Measurements from ENCODE around the gene ARID1B. TPM values are rescaled to one million over a fixed set of nuclear protein-coding genes. Genes with fewer than 3 reads are reported as not detected.

The ARID1B gene
- total and polyA plus RNA-seq, 4 donors = 49.8 to 90.9 (median 59.0) TPM

DNA sequence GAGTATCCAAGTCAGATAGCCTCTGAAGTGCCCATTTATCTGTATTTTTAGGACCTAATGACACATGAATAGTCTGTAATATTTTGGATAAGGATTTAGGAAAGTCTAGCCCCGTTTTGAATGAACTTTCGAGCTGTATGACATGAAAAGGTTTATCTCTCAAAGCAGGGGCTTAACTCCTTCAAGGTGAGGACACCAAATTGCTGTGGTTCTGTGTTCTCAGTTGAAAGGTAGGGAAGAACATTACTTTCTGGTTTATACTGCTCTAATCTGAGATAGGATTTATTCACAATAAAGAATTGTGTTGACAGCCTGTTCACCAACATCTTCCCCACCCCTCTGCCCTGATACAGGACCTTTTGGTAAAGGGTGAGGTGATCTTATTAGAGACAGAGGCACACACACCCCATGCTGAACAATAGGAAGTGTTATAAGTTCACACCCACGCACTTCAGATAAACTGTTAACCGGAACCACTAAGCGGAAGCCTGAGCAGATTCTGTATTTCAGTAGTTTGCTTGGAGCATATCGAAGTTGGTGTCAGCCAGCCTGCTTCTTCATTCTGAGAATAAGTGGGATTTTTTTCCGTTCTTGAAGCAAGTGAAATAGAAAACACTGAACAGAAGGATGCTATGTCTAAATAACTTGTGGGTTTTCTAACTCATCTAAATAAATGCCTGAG, 322.9 kb downstream of the ARID1B start:
- 97% methylated on average over 4 of the region's 7 CpGs for WGBS (ENCODE audit: insufficient coverage)
- H3K4me3 ChIP-seq (ENCODE audit: low read depth, low read length) = no peak overlapping the region

DNA sequence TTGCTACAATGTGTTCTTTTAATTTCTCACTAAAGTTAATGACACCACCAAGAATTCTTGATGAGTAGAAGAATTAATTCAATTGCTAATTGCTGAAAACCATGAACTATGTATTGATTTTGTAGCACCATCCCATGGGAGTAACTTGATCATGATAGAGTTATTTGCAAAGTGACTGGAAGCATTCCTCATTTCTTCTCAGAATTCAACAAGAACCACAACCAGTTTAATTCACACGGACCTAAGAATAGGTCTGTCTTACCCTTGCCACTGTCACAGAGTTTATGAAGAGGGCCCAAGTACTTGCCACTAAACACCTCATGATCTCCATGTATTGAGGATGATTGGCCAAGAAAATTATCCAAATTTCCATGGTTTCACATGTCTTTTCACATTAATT, 324.0 kb downstream of the ARID1B start:
- no peaks in the 10 kb centered on the region for H3K9me3 ChIP-seq (ENCODE audit: control insufficient read depth, insufficient read depth, low read length)
- no peak overlapping the region for H3K27ac ChIP-seq (ENCODE audit: low read depth, low read length)
- H3K4me1 ChIP-seq (ENCODE audit: control insufficient read depth, insufficient read depth, low read length) = peaks cover 5% of the 10 kb centered on the region
- H3K36me3 ChIP-seq (ENCODE audit: control insufficient read depth, insufficient read depth, low read length) = peaks cover 3% of the 10 kb centered on the region
- H3K4me3 ChIP-seq (ENCODE audit: low read depth, low read length) = no peak overlapping the region
- H3K27me3 ChIP-seq (ENCODE audit: control insufficient read depth, insufficient read depth, low read length) = no peaks in the 10 kb centered on the region
- WGBS (ENCODE audit: insufficient coverage) = no CpG with 5 or more reads among the region's 1 CpG
- DNase-seq (ENCODE audit: low read depth in 4 of 6, low spot score in 6 of 6) = no peak

More for the DNA sequence above, 322.9 kb downstream of the ARID1B start:
- DNase-seq (ENCODE audit: low read depth in 4 of 6, low spot score in 6 of 6) = peak in 1 of 6 donors; percentile 40
- H3K27ac ChIP-seq (ENCODE audit: low read depth, low read length) = no peak overlapping the region
- H3K4me1 ChIP-seq (ENCODE audit: control insufficient read depth, insufficient read depth, low read length) = peaks cover 9% of the 10 kb centered on the region
- H3K9me3 ChIP-seq (ENCODE audit: control insufficient read depth, insufficient read depth, low read length) = no peaks in the 10 kb centered on the region
- peaks cover 5% of the 10 kb centered on the region for H3K36me3 ChIP-seq (ENCODE audit: control insufficient read depth, insufficient read depth, low read length)
- no peaks in the 10 kb centered on the region for H3K27me3 ChIP-seq (ENCODE audit: control insufficient read depth, insufficient read depth, low read length)

DNA sequence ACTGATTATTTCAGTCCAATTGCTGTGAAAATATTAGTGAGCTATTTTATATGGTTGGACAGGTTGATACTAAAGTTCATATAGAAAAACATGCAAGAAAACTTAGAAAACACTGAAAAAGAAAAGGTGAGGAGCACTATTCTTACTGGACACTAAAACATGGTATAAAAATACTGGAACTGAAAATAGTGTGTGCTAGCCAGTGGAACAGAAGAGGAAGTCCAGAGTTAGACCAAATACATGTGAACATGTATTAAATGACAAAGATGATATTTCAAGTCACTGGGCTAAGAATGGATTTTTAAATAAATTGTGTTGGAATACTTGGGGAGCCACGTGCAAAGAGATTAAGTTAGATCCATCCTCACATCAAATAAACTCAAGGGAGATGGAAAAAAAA, 327.6 kb downstream of the ARID1B start:
- Histone ChIP-seq H3K27ac (ENCODE audit: low read depth, low read length) (no peak overlapping the region), H3K4me1 (ENCODE audit: control insufficient read depth, insufficient read depth, low read length) (peaks cover 5% of the 10 kb centered on the region), H3K9me3 (ENCODE audit: control insufficient read depth, insufficient read depth, low read length) (no peaks in the 10 kb centered on the region), H3K36me3 (ENCODE audit: control insufficient read depth, insufficient read depth, low read length) (no peaks in the 10 kb centered on the region), H3K27me3 (ENCODE audit: control insufficient read depth, insufficient read depth, low read length) (no peaks in the 10 kb centered on the region), H3K4me3 (ENCODE audit: low read depth, low read length) (no peak overlapping the region)
- no peak for DNase-seq (ENCODE audit: low read depth in 4 of 6, low spot score in 6 of 6)
- WGBS (ENCODE audit: insufficient coverage) = no CpG with 5 or more reads among the region's 1 CpG

DNA sequence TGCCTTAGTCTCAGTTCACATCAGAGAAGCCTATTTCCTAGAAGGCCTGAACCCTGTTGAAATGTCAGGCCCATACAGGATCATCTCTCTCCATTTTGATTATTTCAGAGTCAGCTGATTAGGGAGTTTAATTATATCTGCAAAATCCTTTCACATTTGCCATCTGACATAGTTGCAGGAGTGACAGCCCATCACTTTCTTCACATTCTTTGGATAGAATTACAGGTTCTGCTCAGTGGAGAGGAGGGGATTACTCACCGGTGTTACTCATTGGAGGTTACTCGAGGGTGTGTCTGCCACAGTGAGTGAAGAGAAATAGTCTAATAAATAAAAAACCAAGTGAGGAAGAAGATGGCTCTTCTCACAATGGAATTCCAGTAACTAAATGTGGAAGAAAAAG, 329.3 kb downstream of the ARID1B start:
- 79% methylated on average over 2 of the region's 2 CpGs for WGBS (ENCODE audit: insufficient coverage)
- DNase-seq (ENCODE audit: low read depth in 4 of 6, low spot score in 6 of 6) = no peak

GRCh38 chr6:157107571-157107914, 330.4 kb downstream of the ARID1B start:
- H3K4me1 ChIP-seq (ENCODE audit: control insufficient read depth, insufficient read depth, low read length) = peaks cover 5% of the 10 kb centered on the region
- no peak overlapping the region for H3K27ac ChIP-seq (ENCODE audit: low read depth, low read length)
- no CpG with 5 or more reads among the region's 4 CpGs for WGBS (ENCODE audit: insufficient coverage)
- H3K4me3 ChIP-seq (ENCODE audit: low read depth, low read length) = no peak overlapping the region
- no peaks in the 10 kb centered on the region for H3K9me3 ChIP-seq (ENCODE audit: control insufficient read depth, insufficient read depth, low read length)
- H3K36me3 ChIP-seq (ENCODE audit: control insufficient read depth, insufficient read depth, low read length) = no peaks in the 10 kb centered on the region
- H3K27me3 ChIP-seq (ENCODE audit: control insufficient read depth, insufficient read depth, low read length) = no peaks in the 10 kb centered on the region
- DNase-seq (ENCODE audit: low read depth in 4 of 6, low spot score in 6 of 6) = no peak

More for the DNA sequence above, 329.3 kb downstream of the ARID1B start:
- H3K27ac ChIP-seq (ENCODE audit: low read depth, low read length) = no peak overlapping the region
- H3K4me3 ChIP-seq (ENCODE audit: low read depth, low read length) = no peak overlapping the region
- no peaks in the 10 kb centered on the region for H3K27me3 ChIP-seq (ENCODE audit: control insufficient read depth, insufficient read depth, low read length)
- H3K36me3 ChIP-seq (ENCODE audit: control insufficient read depth, insufficient read depth, low read length) = no peaks in the 10 kb centered on the region
- H3K4me1 ChIP-seq (ENCODE audit: control insufficient read depth, insufficient read depth, low read length) = peaks cover 5% of the 10 kb centered on the region
- no peaks in the 10 kb centered on the region for H3K9me3 ChIP-seq (ENCODE audit: control insufficient read depth, insufficient read depth, low read length)

DNA sequence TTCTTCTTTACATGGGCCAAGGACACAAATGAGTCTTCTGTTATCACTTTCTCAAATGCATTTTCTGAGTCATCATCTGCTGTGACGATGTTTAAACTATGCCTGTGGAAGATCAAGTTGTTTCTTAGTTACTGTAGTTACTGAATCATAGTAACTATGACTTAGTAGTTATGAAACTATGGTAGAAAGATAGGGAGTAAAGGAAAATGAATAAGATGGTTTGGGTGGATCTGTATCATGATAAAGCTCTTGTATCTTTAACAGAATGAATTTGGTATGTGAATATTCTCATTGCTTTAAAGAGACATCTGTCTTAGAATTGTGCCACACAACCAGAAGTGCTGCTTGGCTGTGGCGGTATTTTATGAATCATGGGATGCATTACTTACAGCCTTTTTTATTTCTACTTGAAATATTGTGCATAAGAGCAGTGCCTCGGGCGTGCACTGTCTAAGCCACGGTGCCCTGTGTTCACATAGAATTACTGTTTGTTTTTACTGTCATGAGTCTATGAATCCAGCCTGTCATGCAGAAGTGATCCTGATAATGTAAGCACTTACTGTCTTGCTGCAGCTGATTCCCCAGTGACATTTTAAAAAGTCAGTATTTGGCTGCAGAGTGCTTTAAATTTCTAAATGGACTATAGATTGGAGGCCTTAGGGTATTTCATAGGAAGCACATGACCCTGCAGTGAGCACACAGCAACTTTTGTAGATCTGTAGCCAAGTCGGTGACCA, 330.9 kb downstream of the ARID1B start:
- WGBS (ENCODE audit: insufficient coverage) = 78% methylated on average over 3 of the region's 6 CpGs
- Histone ChIP-seq H3K27ac (ENCODE audit: low read depth, low read length) (no peak overlapping the region), H3K27me3 (ENCODE audit: control insufficient read depth, insufficient read depth, low read length) (no peaks in the 10 kb centered on the region), H3K9me3 (ENCODE audit: control insufficient read depth, insufficient read depth, low read length) (no peaks in the 10 kb centered on the region), H3K4me1 (ENCODE audit: control insufficient read depth, insufficient read depth, low read length) (peaks cover 5% of the 10 kb centered on the region), H3K36me3 (ENCODE audit: control insufficient read depth, insufficient read depth, low read length) (no peaks in the 10 kb centered on the region), H3K4me3 (ENCODE audit: low read depth, low read length) (no peak overlapping the region)
- DNase-seq (ENCODE audit: low read depth in 4 of 6, low spot score in 6 of 6) = peak in 2 of 6 donors; percentile 57 to 70

GRCh38 chr6:157108923-157109322, 331.7 kb downstream of the ARID1B start:
- Histone ChIP-seq H3K4me3 (ENCODE audit: low read depth, low read length) (no peak overlapping the region), H3K36me3 (ENCODE audit: control insufficient read depth, insufficient read depth, low read length) (no peaks in the 10 kb centered on the region), H3K4me1 (ENCODE audit: control insufficient read depth, insufficient read depth, low read length) (peaks cover 5% of the 10 kb centered on the region), H3K27ac (ENCODE audit: low read depth, low read length) (peak overlapping the region; percentile 22), H3K9me3 (ENCODE audit: control insufficient read depth, insufficient read depth, low read length) (no peaks in the 10 kb centered on the region), H3K27me3 (ENCODE audit: control insufficient read depth, insufficient read depth, low read length) (no peaks in the 10 kb centered on the region)
- no peak for DNase-seq (ENCODE audit: low read depth in 4 of 6, low spot score in 6 of 6)
- WGBS (ENCODE audit: insufficient coverage) = 71% methylated on average over 3 of the region's 7 CpGs

DNA sequence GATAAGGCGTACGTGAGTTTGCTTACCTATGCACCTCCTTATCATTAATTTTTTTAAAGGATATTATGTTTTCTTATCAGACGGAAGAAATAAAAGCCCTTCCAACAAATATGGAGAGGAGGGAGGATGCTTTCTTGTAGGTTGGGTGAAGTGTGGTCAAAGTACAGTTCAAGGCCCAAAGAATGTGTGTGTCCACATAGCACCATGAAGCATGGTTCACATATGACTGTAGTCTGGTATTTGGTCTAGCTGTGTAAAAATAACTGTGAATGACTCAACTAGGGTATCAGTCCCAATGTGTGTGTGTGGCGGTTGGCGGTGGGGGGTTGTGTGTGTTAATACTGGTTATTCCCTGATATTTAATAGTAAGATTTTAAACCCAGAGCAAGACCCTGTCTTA, 333.4 kb downstream of the ARID1B start:
- Histone ChIP-seq H3K27ac (ENCODE audit: low read depth, low read length) (no peak overlapping the region), H3K27me3 (ENCODE audit: control insufficient read depth, insufficient read depth, low read length) (no peaks in the 10 kb centered on the region), H3K36me3 (ENCODE audit: control insufficient read depth, insufficient read depth, low read length) (no peaks in the 10 kb centered on the region), H3K4me3 (ENCODE audit: low read depth, low read length) (no peak overlapping the region), H3K4me1 (ENCODE audit: control insufficient read depth, insufficient read depth, low read length) (peaks cover 5% of the 10 kb centered on the region), H3K9me3 (ENCODE audit: control insufficient read depth, insufficient read depth, low read length) (no peaks in the 10 kb centered on the region)
- DNase-seq (ENCODE audit: low read depth in 4 of 6, low spot score in 6 of 6) = no peak
- WGBS (ENCODE audit: insufficient coverage) = no CpG with 5 or more reads among the region's 5 CpGs

DNA sequence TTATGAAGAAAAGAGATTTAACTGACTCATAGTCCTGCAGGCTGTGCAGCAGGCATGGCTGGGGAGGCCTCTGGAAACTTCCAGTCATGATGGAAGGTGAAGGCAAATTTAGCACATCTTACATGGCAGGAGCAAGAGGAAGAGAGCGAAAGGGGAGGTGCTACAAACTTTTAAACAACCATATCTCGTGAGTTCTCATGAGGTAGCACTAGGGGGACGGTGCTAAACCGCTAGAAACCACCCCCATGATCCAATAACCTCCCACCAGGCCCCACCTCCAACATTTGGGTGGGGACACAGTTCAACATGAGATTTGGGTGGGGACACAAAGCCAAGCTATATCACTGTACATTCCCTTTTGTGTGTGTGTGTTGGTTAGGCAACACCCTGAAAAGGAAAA, 336.2 kb downstream of the ARID1B start:
- peaks cover 11% of the 10 kb centered on the region for H3K4me1 ChIP-seq (ENCODE audit: control insufficient read depth, insufficient read depth, low read length)
- no peaks in the 10 kb centered on the region for H3K36me3 ChIP-seq (ENCODE audit: control insufficient read depth, insufficient read depth, low read length)
- no peaks in the 10 kb centered on the region for H3K9me3 ChIP-seq (ENCODE audit: control insufficient read depth, insufficient read depth, low read length)

DNA sequence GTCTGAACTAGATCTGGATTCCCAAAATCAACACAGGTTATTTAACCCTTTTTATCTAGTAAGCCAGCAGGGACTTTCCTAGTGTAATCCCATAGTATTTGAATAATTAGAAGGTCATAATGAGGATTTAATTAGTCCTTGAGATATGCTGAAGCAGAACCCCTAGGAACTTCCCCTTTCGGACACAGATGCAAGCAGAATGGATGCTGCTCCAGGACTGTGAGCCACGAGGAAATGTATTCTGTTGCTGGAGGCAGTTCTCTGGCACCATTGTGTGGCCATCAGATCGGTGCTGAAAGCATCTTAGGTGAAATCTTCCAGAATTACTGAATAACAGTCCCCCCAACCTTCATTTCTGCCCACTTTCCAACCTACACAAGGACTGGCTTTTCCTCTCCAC, 339.2 kb downstream of the ARID1B start:
- no peak overlapping the region for H3K4me3 ChIP-seq (ENCODE audit: low read depth, low read length)
- no peaks in the 10 kb centered on the region for H3K9me3 ChIP-seq (ENCODE audit: control insufficient read depth, insufficient read depth, low read length)
- peak in 1 of 6 donors; percentile 51 for DNase-seq (ENCODE audit: low read depth in 4 of 6, low spot score in 6 of 6)
- no peaks in the 10 kb centered on the region for H3K36me3 ChIP-seq (ENCODE audit: control insufficient read depth, insufficient read depth, low read length)
- H3K4me1 ChIP-seq (ENCODE audit: control insufficient read depth, insufficient read depth, low read length) = peaks cover 15% of the 10 kb centered on the region
- H3K27me3 ChIP-seq (ENCODE audit: control insufficient read depth, insufficient read depth, low read length) = no peaks in the 10 kb centered on the region
- WGBS (ENCODE audit: insufficient coverage) = no CpG with 5 or more reads among the region's 3 CpGs
- no peak overlapping the region for H3K27ac ChIP-seq (ENCODE audit: low read depth, low read length)

More for the DNA sequence above, 336.2 kb downstream of the ARID1B start:
- no peaks in the 10 kb centered on the region for H3K27me3 ChIP-seq (ENCODE audit: control insufficient read depth, insufficient read depth, low read length)
- H3K27ac ChIP-seq (ENCODE audit: low read depth, low read length) = no peak overlapping the region
- H3K4me3 ChIP-seq (ENCODE audit: low read depth, low read length) = no peak overlapping the region
- no peak for DNase-seq (ENCODE audit: low read depth in 4 of 6, low spot score in 6 of 6)
- no CpG with 5 or more reads among the region's 4 CpGs for WGBS (ENCODE audit: insufficient coverage)
